ENCODE measurements around the gene SOX2. TPM values are rescaled to one million over a fixed set of nuclear protein-coding genes. Genes with fewer than 3 reads are reported as not detected.

The SOX2 gene
- polyA plus RNA-seq, 1 donor from 2014 or later: 7.5 TPM

DNA sequence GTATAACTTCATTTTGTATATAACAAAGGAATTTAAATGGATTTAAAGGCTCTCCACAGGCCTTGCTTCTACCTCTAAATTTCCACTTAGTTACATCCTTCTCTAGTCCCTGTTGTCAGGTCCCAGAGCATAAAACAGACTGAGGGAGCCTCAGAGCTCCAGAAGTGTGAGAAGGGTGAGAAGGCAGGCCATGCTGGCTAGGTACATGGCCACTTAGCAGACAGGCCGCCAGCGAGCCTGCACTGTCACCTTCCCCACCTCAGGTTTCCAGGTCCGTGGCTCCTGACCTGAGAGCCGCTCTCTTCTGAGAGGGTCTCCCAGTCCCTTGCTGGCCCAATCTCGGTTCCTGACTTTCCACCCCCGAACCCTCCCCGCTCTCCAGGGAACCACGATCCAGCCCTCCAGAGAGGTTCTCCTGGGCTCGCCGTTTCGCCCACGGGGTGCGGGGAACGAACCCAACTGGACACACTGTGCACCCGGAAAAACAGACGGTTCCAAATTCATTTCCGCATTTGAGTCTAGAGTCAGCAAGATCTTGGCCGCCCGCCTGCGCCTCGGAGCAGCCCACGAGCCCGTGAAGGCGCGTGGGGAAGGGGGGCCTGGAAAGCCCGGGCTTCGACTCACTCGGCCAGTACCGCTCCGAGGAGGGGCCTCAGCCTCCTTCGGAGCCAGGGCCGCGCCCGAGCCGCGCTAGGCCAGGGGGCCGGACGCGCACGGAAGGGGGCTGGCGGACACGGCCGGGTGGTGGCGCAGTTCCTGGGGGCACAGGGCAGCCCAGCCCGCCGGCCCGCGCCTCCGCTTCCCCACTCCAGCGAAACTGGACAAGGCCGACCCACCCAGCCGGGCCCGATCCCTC lies 16.7 kb upstream of the SOX2 start:
- Histone ChIP-seq H4K20me1 (ENCODE audit: insufficient read depth) (no peaks in the 10 kb centered on the region), H3K9me2 (ENCODE audit: insufficient read depth, low read length) (no peaks in the 10 kb centered on the region), H3K79me2 (replicated peaks; ENCODE audit: insufficient read depth, low read length) (no peaks in the 10 kb centered on the region), H3K9me3 (ENCODE audit: low read length) (peaks cover 2% of the 10 kb centered on the region), H3K9ac (ENCODE audit: low read length) (no peak overlapping the region), H3K27me3 (ENCODE audit: insufficient read depth, low read depth, low read length) (peaks cover 9% of the 10 kb centered on the region), H2AFZ (ENCODE audit: low read depth, low read length) (no peak overlapping the region), H3K4me2 (ENCODE audit: low read length) (no peak overlapping the region), H3K36me3 (ENCODE audit: insufficient read depth, low read length) (no peaks in the 10 kb centered on the region), H3K27ac (ENCODE audit: low read length) (no peak overlapping the region), H3F3A (ENCODE audit: insufficient read depth, low read length, poor library complexity, severe bottlenecking) (no peaks in the 10 kb centered on the region), H3K4me3 (ENCODE audit: low read length) (no peak overlapping the region)
- TF ChIP-seq POLR2AphosphoS5 (IDR thresholded peaks at IDR 0.05): no peak
- no peak for TF ChIP-seq MXI1 (conservative IDR thresholded peaks at IDR 0.05; ENCODE audit: poor library complexity, severe bottlenecking)
- TF ChIP-seq EZH2 (IDR thresholded peaks at IDR 0.05; ENCODE audit: borderline replicate concordance, insufficient read depth, low read length, poor library complexity, severe bottlenecking): no peak

DNA sequence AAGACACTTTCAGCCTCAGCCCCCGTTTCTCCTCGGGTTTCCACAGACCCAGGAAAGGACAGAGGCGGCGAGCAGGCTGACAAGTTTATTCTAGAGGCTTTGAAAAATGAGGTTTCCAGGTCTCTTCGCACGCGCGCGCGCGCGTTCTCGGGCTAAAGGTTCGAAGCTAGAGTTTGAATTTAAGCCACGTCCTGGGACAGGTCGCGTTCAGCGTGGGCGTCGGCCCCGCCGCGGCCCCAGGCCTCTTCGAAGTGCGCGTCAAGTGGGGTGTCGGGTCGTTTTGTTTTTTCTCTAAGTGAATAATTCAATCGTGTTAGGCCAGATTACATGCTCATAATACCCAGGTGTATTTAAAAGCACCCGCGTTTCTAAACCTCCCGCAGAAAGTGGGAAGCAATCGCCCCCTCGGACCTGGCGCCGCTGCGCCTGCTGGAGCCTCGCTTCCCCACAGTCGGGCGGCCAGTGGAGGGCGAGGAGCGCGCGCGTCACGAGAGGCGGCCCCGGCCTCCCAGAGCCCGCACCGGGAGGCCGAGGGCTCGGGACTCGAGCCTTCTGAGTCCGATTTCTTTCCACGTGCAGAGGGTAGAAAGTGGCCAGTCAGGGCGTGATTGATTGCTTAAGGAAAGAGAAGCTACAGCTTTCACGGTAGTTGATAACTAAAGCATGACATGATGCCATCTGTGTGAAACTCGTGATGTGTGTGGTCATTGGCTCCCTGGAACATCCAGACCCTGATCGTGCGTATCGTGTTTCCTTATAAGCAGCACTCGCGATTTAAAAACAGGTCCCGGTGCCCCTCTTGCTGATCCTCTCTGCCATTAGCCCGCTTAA lies 15.8 kb upstream of the SOX2 start:
- Histone ChIP-seq H3K4me2 (ENCODE audit: low read length) (no peak overlapping the region), H3K27ac (ENCODE audit: low read length) (no peak overlapping the region), H3K9ac (ENCODE audit: low read length) (no peak overlapping the region), H4K20me1 (ENCODE audit: insufficient read depth) (no peaks in the 10 kb centered on the region), H3K79me2 (replicated peaks; ENCODE audit: insufficient read depth, low read length) (no peaks in the 10 kb centered on the region), H3K27me3 (ENCODE audit: insufficient read depth, low read depth, low read length) (peaks cover 9% of the 10 kb centered on the region), H3K9me3 (ENCODE audit: low read length) (peaks cover 2% of the 10 kb centered on the region), H3K36me3 (ENCODE audit: insufficient read depth, low read length) (no peaks in the 10 kb centered on the region), H3K9me2 (ENCODE audit: insufficient read depth, low read length) (no peaks in the 10 kb centered on the region), H2AFZ (ENCODE audit: low read depth, low read length) (no peak overlapping the region), H3K4me3 (ENCODE audit: low read length) (no peak overlapping the region), H3F3A (ENCODE audit: insufficient read depth, low read length, poor library complexity, severe bottlenecking) (no peaks in the 10 kb centered on the region)
- TF ChIP-seq EZH2 (IDR thresholded peaks at IDR 0.05; ENCODE audit: borderline replicate concordance, insufficient read depth, low read length, poor library complexity, severe bottlenecking) (no peak), EP300 (conservative IDR thresholded peaks at IDR 0.05; ENCODE audit: poor library complexity, severe bottlenecking) (no peak), POLR2AphosphoS5 (IDR thresholded peaks at IDR 0.05) (no peak), RAD21 (conservative IDR thresholded peaks at IDR 0.05) (no peak), MXI1 (conservative IDR thresholded peaks at IDR 0.05; ENCODE audit: poor library complexity, severe bottlenecking) (no peak), TAF1 (IDR thresholded peaks at IDR 0.05; ENCODE audit: low read depth) (no peak), SMC3 (conservative IDR thresholded peaks at IDR 0.05; ENCODE audit: poor library complexity) (no peak)
- TF ChIP-seq, protein P1, sequence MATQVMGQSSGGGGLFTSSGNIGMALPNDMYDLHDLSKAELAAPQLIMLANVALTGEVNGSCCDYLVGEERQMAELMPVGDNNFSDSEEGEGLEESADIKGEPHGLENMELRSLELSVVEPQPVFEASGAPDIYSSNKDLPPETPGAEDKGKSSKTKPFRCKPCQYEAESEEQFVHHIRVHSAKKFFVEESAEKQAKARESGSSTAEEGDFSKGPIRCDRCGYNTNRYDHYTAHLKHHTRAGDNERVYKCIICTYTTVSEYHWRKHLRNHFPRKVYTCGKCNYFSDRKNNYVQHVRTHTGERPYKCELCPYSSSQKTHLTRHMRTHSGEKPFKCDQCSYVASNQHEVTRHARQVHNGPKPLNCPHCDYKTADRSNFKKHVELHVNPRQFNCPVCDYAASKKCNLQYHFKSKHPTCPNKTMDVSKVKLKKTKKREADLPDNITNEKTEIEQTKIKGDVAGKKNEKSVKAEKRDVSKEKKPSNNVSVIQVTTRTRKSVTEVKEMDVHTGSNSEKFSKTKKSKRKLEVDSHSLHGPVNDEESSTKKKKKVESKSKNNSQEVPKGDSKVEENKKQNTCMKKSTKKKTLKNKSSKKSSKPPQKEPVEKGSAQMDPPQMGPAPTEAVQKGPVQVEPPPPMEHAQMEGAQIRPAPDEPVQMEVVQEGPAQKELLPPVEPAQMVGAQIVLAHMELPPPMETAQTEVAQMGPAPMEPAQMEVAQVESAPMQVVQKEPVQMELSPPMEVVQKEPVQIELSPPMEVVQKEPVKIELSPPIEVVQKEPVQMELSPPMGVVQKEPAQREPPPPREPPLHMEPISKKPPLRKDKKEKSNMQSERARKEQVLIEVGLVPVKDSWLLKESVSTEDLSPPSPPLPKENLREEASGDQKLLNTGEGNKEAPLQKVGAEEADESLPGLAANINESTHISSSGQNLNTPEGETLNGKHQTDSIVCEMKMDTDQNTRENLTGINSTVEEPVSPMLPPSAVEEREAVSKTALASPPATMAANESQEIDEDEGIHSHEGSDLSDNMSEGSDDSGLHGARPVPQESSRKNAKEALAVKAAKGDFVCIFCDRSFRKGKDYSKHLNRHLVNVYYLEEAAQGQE (IDR thresholded peaks at IDR 0.05; ENCODE audit: borderline replicate concordance): no peak
- TF ChIP-seq, protein P2, sequence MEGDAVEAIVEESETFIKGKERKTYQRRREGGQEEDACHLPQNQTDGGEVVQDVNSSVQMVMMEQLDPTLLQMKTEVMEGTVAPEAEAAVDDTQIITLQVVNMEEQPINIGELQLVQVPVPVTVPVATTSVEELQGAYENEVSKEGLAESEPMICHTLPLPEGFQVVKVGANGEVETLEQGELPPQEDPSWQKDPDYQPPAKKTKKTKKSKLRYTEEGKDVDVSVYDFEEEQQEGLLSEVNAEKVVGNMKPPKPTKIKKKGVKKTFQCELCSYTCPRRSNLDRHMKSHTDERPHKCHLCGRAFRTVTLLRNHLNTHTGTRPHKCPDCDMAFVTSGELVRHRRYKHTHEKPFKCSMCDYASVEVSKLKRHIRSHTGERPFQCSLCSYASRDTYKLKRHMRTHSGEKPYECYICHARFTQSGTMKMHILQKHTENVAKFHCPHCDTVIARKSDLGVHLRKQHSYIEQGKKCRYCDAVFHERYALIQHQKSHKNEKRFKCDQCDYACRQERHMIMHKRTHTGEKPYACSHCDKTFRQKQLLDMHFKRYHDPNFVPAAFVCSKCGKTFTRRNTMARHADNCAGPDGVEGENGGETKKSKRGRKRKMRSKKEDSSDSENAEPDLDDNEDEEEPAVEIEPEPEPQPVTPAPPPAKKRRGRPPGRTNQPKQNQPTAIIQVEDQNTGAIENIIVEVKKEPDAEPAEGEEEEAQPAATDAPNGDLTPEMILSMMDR (IDR thresholded peaks at IDR 0.05; ENCODE audit: poor library complexity, severe bottlenecking): no peak
